K562 (cell line): ENCODE results near the gene C1QTNF9B. TPM values are rescaled to one million over a fixed set of nuclear protein-coding genes. Genes with fewer than 3 reads are reported as not detected.
"Not testable (repeated sequence)": the region's sequence is repeated elsewhere in the genome, so short reads cannot be mapped to it uniquely, and the experiment has no call there.

Source experiments
- ATAC-seq: fragments of 200-7000 bp; cut with Tn5 transposase; 3 replicates; pipeline ENCODE4 v1.9.1; 2020; ENCODE audit warnings: moderate library complexity
- BruUV-seq: library from RNA; stranded (reverse); fragments of 400-500 nt; replicated peaks from 2 replicates; lab custom pipeline; 2021; lab: Mats Ljungman, UMichigan
- CTCF ChIA-PET: fragments of 300-600 bp; formaldehyde crosslinking; extraction: SDS; loops from one replicate; lab custom pipeline; 2021; ENCODE audit warnings: low intra/inter-chr PET ratio; lab: Yijun Ruan, JAX
- POLR2A ChIA-PET: fragments of 300-600, 350-650 bp; sonication (Branson Sonifier 250); formaldehyde crosslinking; extraction: SDS; loops from one replicate; lab custom pipeline; 2021; ENCODE audit warnings: antibody characterized with exemption, inconsistent platforms; lab: Yijun Ruan, JAX
- DNase-seq, 4 experiments: peaks; one replicate each; pipeline versions ENCODE4 v3.0.0 to v3.0.0-alpha.2; 2011 to 2018; ENCODE audit warnings: low spot score in 3 of 4, mixed read lengths in 3 of 4; ENCODE audit errors: extremely low read depth in 1 of 4
- FAIRE-seq: peaks from 2 replicates; lab custom pipeline; 2011; peaks lifted over from hg19 to GRCh38; lab: Jason Lieb, UNC
- H2AFZ ChIP-seq: 2 replicates; pipeline ENCODE4 v1.6.0; 2011; ENCODE audit warnings: low read depth, low read length, control low read depth, inconsistent platforms
- H3K27ac ChIP-seq: fragments of 200-600 bp; 3 replicates; pipeline ENCODE4 v1.8.0; 2011; ENCODE audit warnings: low read depth, mild to moderate bottlenecking, control low read depth, inconsistent platforms, low read length, moderate library complexity, mixed read lengths; ENCODE audit errors: extremely low read depth
- H3K27me3 ChIP-seq, 2 experiments: fragments of 300-600 bp in 1 of 2; 2 replicates in 1 of 2; 3 replicates in 1 of 2; pipeline versions ENCODE4 v1.6.0 to v1.8.0; 2011; ENCODE audit warnings: inconsistent platforms in 2 of 2, low read length in 2 of 2, mild to moderate bottlenecking in 1 of 2, mixed read lengths in 1 of 2, moderate library complexity in 1 of 2; ENCODE audit not compliant: control insufficient read depth in 2 of 2, insufficient read depth in 2 of 2
- H3K36me3 ChIP-seq: fragments of 300-600 bp; 3 replicates; pipeline ENCODE4 v1.8.0; 2011; ENCODE audit warnings: mild to moderate bottlenecking, low read length, inconsistent platforms; ENCODE audit not compliant: control insufficient read depth, insufficient read depth
- H3K4me1 ChIP-seq, 2 experiments: fragments of 200-600 bp in 1 of 2; replicated peaks in 1 of 2; 2 replicates in 1 of 2; 3 replicates in 1 of 2; pipeline versions ENCODE4 v1.5.1 to v1.8.0; 2011; ENCODE audit warnings: inconsistent platforms in 2 of 2, low read length in 2 of 2, mild to moderate bottlenecking in 1 of 2, mixed read lengths in 1 of 2, moderate library complexity in 1 of 2; ENCODE audit not compliant: control insufficient read depth in 2 of 2, insufficient read depth in 2 of 2
- H3K4me2 ChIP-seq: 2 replicates; pipeline ENCODE4 v1.6.1; 2011; ENCODE audit warnings: low read length, control low read depth, inconsistent platforms, mixed read lengths; ENCODE audit not compliant: insufficient read depth
- H3K4me3 ChIP-seq: fragments of 200-600 bp; sonication (generic), shearing (Covaris generic); 2 replicates; pipeline ENCODE4 v1.5.1; 2016; ENCODE audit warnings: control low read depth, inconsistent platforms
- H3K79me2 ChIP-seq: fragments of 200-600 bp; 3 replicates; pipeline ENCODE4 v1.8.0; 2011; ENCODE audit warnings: low read length, inconsistent platforms; ENCODE audit not compliant: control insufficient read depth, insufficient read depth
- H3K9ac ChIP-seq, 2 experiments: 2 replicates each; pipeline versions ENCODE4 v1.6.0 to v1.6.1; 2011; ENCODE audit warnings: low read depth in 2 of 2, low read length in 2 of 2, control low read depth in 1 of 2, inconsistent platforms in 1 of 2, mild to moderate bottlenecking in 1 of 2, mixed read lengths in 1 of 2; ENCODE audit not compliant: insufficient read depth in 1 of 2
- H3K9me1 ChIP-seq: one replicate; pipeline ENCODE4 v1.6.0; 2011; ENCODE audit warnings: inconsistent platforms, mild to moderate bottlenecking, low read length, moderate library complexity; ENCODE audit not compliant: control insufficient read depth, insufficient read depth
- H3K9me3 ChIP-seq: replicated peaks from 2 replicates; pipeline ENCODE4 v1.5.1; 2011; ENCODE audit warnings: low read depth, low read length, inconsistent platforms; ENCODE audit not compliant: control insufficient read depth, insufficient read depth
- H4K20me1 ChIP-seq: replicated peaks from 2 replicates; pipeline ENCODE4 v1.6.1; 2011; ENCODE audit warnings: low read length, inconsistent platforms, mixed read lengths; ENCODE audit not compliant: control insufficient read depth, insufficient read depth
- RREB1 ChIP-seq: fragments of 250-450 bp; sonication (Bioruptor Pico); IDR thresholded peaks from 2 replicates; pipeline ENCODE4 v1.4.0; 2020
- SOX6 ChIP-seq: fragments of 450-650 bp; IDR thresholded peaks from 2 replicates; pipeline ENCODE4 v1.6.1; 2014; ENCODE audit warnings: mild to moderate bottlenecking
- ZNF282 ChIP-seq: sonication (generic); formaldehyde crosslinking; IDR thresholded peaks from 2 replicates; pipeline ENCODE4 v1.8.1; 2023; ENCODE audit warnings: missing genetic modification reagents
- ZZZ3 ChIP-seq: fragments of 450-650 bp; IDR thresholded peaks from 2 replicates; pipeline ENCODE4 v1.6.1; 2016; ENCODE audit warnings: antibody characterized with exemption, mild to moderate bottlenecking, moderate library complexity
- WGBS: fragments of 100-300 bp; shearing (Covaris generic); methylation state at CpG from one replicate; pipeline ENCODE4 v1.1.6; 2016; ENCODE audit warnings: low coverage, mixed read lengths; ENCODE audit not compliant: insufficient coverage; ENCODE audit errors: missing lambda C conversion rate; 5-methylcytosine and 5-hydroxymethylcytosine counted together
- in situ Hi-C: fragments of 300-500 bp; cut with MboI; formaldehyde crosslinking; loops from 4 replicates; pipeline ENCODE4 v1.15.0; 2018; ENCODE audit warnings: inconsistent platforms, mixed read lengths
- intact Hi-C: fragments of 100-400 bp; cut with micrococcal nuclease; formaldehyde crosslinking; loops from 2 replicates; pipeline ENCODE4 v1.14.2; 2022
- polyA plus RNA-seq, 8 experiments: library from polyadenylated mRNA; depleted of rRNA in 4 of 8; stranded (reverse) in 5 of 8; unstranded in 3 of 8; fragments of >200 nt; fragmentation: Nextera tagmentation in 2 of 8; fragmentation: Illumina TruSeq in 1 of 8; extraction: Ambion mirVana in 2 of 8; extraction: Trizol in 1 of 8; gene quantifications; 2 replicates each; pipeline versions ENCODE4 v1.2.1 to v1.2.3, GENCODE V29; 2011 to 2014; ENCODE audit warnings: inconsistent platforms in 1 of 8, missing spikeins in 1 of 8
- total RNA-seq, 7 experiments: library from RNA; depleted of rRNA in 6 of 7; stranded (reverse); fragments of >200 nt in 6 of 7; fragmentation: Illumina TruSeq in 2 of 7; extraction: Trizol in 2 of 7; gene quantifications; 2 replicates each; pipeline versions ENCODE4 v1.2.1 to v1.2.3, GENCODE V29; 2011 to 2021; ENCODE audit warnings: low replicate concordance in 1 of 7

Gene C1QTNF9B
- total and polyA plus RNA-seq, 9 of the 15 experiments (the other 6 are each of a cell fraction or from before 2014, with no cell fraction given), result 0.14 to 0.94 (median 0.35) TPM; not detected in 3

- FAIRE-seq, H3K9ac ChIP-seq, H3K27ac ChIP-seq, H3K79me2 ChIP-seq, H3K4me2 ChIP-seq, H3K27me3 ChIP-seq, intact Hi-C loops, H2AFZ ChIP-seq, H4K20me1 ChIP-seq, H3K4me3 ChIP-seq, H3K9me1 ChIP-seq, H3K9me3 ChIP-seq, CTCF ChIA-PET, H3K4me1 ChIP-seq, BruUV-seq, POLR2A ChIA-PET, DNase-seq, in situ Hi-C loops, ATAC-seq: not testable (repeated sequence)
- H3K36me3 ChIP-seq, result peaks cover 19% of the 10 kb centered on the region; the same call in 2 of the 3 replicates
- 100% methylated on average over 2 of the region's 18 CpGs for WGBS
These were observed 16.6 kb downstream of the C1QTNF9B start for GRCh38 chr13:23880493-23881401.

GRCh38 chr13:23877286-23877685 is 20.0 kb downstream of the C1QTNF9B start:
- no TSS peak for BruUV-seq
- Histone ChIP-seq H3K9me1 (no peaks in the 10 kb centered on the region), H3K4me1 (no peaks in the 10 kb centered on the region), H2AFZ (no peak overlapping the region), H3K27ac (no peak overlapping the region), H4K20me1 (no peaks in the 10 kb centered on the region), H3K36me3 (peaks cover 8% of the 10 kb centered on the region; the same call in 2 of the 3 replicates), H3K9ac (no peak overlapping the region), H3K27me3 (no peaks in the 10 kb centered on the region), H3K9me3 (no peaks in the 10 kb centered on the region), H3K4me2 (no peak overlapping the region), H3K79me2 (no peaks in the 10 kb centered on the region), H3K4me3 (no peak overlapping the region)
- intact Hi-C loops, result no loop called here
- ATAC-seq (no peak), DNase-seq (no peak), FAIRE-seq (no peak)
- TF ChIP-seq ZNF282 (CRISPR knock-in tag) (no peak), RREB1 (CRISPR knock-in tag) (no peak), SOX6 (no peak), ZZZ3 (no peak)
- WGBS, result 90% methylated on average over 4 of the region's 4 CpGs
- ChIA-PET CTCF (no interaction called here), POLR2A (no interaction called here)
- in situ Hi-C loops, result no loop called here
